Measurements from ENCODE around the gene PRR29.

GRCh38 chr17:64048805-64049204, 50.7 kb downstream of the PRR29 start:
- no peak for TF ChIP-seq POLR2A (IDR thresholded peaks at IDR 0.05)
- TF ChIP-seq CTCF (IDR thresholded peaks at IDR 0.05), result no peak
